HepG2 (cell line): ENCODE results near the gene PTCD3. TPM values are rescaled to one million over a fixed set of nuclear protein-coding genes. Genes with fewer than 3 reads are reported as not detected.

ENCODE experiments used
- ARID2 ChIP-seq: sonication (generic); formaldehyde crosslinking; IDR thresholded peaks from 2 replicates; pipeline ENCODE4 v1.8.1; 2022; ENCODE audit warnings: mild to moderate bottlenecking, missing genetic modification reagents, borderline replicate concordance
- ARNTL ChIP-seq: sonication (generic); formaldehyde crosslinking; IDR thresholded peaks from 2 replicates; pipeline ENCODE4 v1.4.0; 2020; ENCODE audit warnings: mild to moderate bottlenecking, missing genetic modification reagents
- ATF7 ChIP-seq, 2 experiments: fragments of 450-650 bp in 1 of 2; sonication (generic) in 1 of 2; formaldehyde crosslinking in 1 of 2; IDR thresholded peaks; 2 replicates each; pipeline versions ENCODE4 v1.4.0 to v1.6.1; 2016 to 2020; ENCODE audit warnings: antibody characterized with exemption in 1 of 2, mild to moderate bottlenecking in 1 of 2, missing genetic modification reagents in 1 of 2
- ATRX ChIP-seq: sonication (generic); formaldehyde crosslinking; IDR thresholded peaks from 2 replicates; pipeline ENCODE4 v1.4.0; 2020; ENCODE audit warnings: missing genetic modification reagents, borderline replicate concordance
- CBFB ChIP-seq: sonication (generic); formaldehyde crosslinking; IDR thresholded peaks from 2 replicates; pipeline ENCODE4 v1.4.0; 2020; ENCODE audit warnings: missing genetic modification reagents
- E2F2 ChIP-seq: sonication (generic); formaldehyde crosslinking; IDR thresholded peaks from 2 replicates; pipeline ENCODE4 v1.4.0; 2020; ENCODE audit warnings: missing genetic modification reagents, borderline replicate concordance
- GABPB1 ChIP-seq: IDR thresholded peaks from 2 replicates; pipeline ENCODE4 v1.6.1; 2016; ENCODE audit warnings: mild to moderate bottlenecking, missing genetic modification reagents, moderate library complexity, missing compliant biosample characterization
- MIER3 ChIP-seq: IDR thresholded peaks from 2 replicates; pipeline ENCODE4 v1.6.1; 2016; ENCODE audit warnings: missing compliant biosample characterization, borderline replicate concordance
- NCOA1 ChIP-seq: sonication (generic); formaldehyde crosslinking; IDR thresholded peaks from 2 replicates; pipeline ENCODE4 v1.9.0; 2021; ENCODE audit warnings: missing genetic modification reagents
- NFE2L2 ChIP-seq: fragments of 150-350 bp; IDR thresholded peaks from 2 replicates; pipeline ENCODE4 v1.6.1; 2014; ENCODE audit warnings: low read length
- RARG ChIP-seq: sonication (generic); formaldehyde crosslinking; IDR thresholded peaks from 2 replicates; pipeline ENCODE4 v1.4.0; 2020; ENCODE audit warnings: low read depth, mild to moderate bottlenecking, missing genetic modification reagents
- REPIN1 ChIP-seq: sonication (generic); formaldehyde crosslinking; IDR thresholded peaks from 2 replicates; pipeline ENCODE4 v1.8.0; 2022; ENCODE audit warnings: missing genetic modification reagents, low read depth, mild to moderate bottlenecking, borderline replicate concordance
- SALL1 ChIP-seq: sonication (generic); formaldehyde crosslinking; IDR thresholded peaks from 2 replicates; pipeline ENCODE4 v1.8.0; 2022; ENCODE audit warnings: mild to moderate bottlenecking, missing genetic modification reagents
- SAP130 ChIP-seq: IDR thresholded peaks from 2 replicates; pipeline ENCODE4 v1.6.1; 2016; ENCODE audit warnings: low read depth
- SRSF9 ChIP-seq: fragments of 200-400 bp; formaldehyde crosslinking; IDR thresholded peaks from 2 replicates; pipeline ENCODE4 v1.6.1; 2018; ENCODE audit warnings: borderline replicate concordance, mild to moderate bottlenecking, low read depth, low read length; ENCODE audit not compliant: insufficient read depth, poor library complexity, severe bottlenecking
- SRY ChIP-seq: sonication (generic); formaldehyde crosslinking; IDR thresholded peaks from 2 replicates; pipeline ENCODE4 v1.8.0; 2022; ENCODE audit warnings: mild to moderate bottlenecking, missing genetic modification reagents
- TAF15 ChIP-seq: fragments of 200-400 bp; formaldehyde crosslinking; IDR thresholded peaks from one replicate; pipeline ENCODE4 v1.6.1; 2018; ENCODE audit warnings: mild to moderate bottlenecking, low read depth, low read length; ENCODE audit not compliant: poor library complexity, severe bottlenecking
- ZFP36L2 ChIP-seq: sonication (generic); formaldehyde crosslinking; IDR thresholded peaks from 2 replicates; pipeline ENCODE4 v1.4.0; 2020; ENCODE audit warnings: missing genetic modification reagents
- ZFP82 ChIP-seq: sonication (generic); formaldehyde crosslinking; IDR thresholded peaks from 2 replicates; pipeline ENCODE4 v1.5.1; 2020; ENCODE audit warnings: mild to moderate bottlenecking, missing genetic modification reagents, borderline replicate concordance
- ZMYM4 ChIP-seq: sonication (generic); formaldehyde crosslinking; IDR thresholded peaks from 2 replicates; pipeline ENCODE4 v1.8.1; 2023; ENCODE audit warnings: mild to moderate bottlenecking, missing genetic modification reagents
- ZNF317 ChIP-seq: sonication (generic); formaldehyde crosslinking; IDR thresholded peaks from 2 replicates; pipeline ENCODE4 v1.5.0; 2020; ENCODE audit warnings: mild to moderate bottlenecking, missing genetic modification reagents
- ZNF496 ChIP-seq: sonication (generic); formaldehyde crosslinking; IDR thresholded peaks from 2 replicates; pipeline ENCODE4 v1.8.1; 2023; ENCODE audit warnings: mild to moderate bottlenecking, moderate library complexity, missing genetic modification reagents; ENCODE audit not compliant: insufficient replicate concordance
- ZNF616 ChIP-seq: sonication (generic); formaldehyde crosslinking; IDR thresholded peaks from 2 replicates; pipeline ENCODE4 v1.5.0; 2020; ENCODE audit warnings: low read depth, mild to moderate bottlenecking, missing genetic modification reagents
- ZNF678 ChIP-seq: sonication (generic); formaldehyde crosslinking; IDR thresholded peaks from 2 replicates; pipeline ENCODE4 v1.4.0; 2020; ENCODE audit warnings: mild to moderate bottlenecking, missing genetic modification reagents
- ZNF720 ChIP-seq: sonication (generic); formaldehyde crosslinking; IDR thresholded peaks from 2 replicates; pipeline ENCODE4 v1.4.0; 2020; ENCODE audit warnings: missing genetic modification reagents
- ZNF850 ChIP-seq: sonication (generic); formaldehyde crosslinking; conservative IDR thresholded peaks from 2 replicates; pipeline ENCODE4 v1.9.0; 2021; ENCODE audit warnings: mild to moderate bottlenecking, missing genetic modification reagents
- polyA plus RNA-seq, 8 experiments: library from polyadenylated mRNA; depleted of rRNA in 3 of 8; stranded (reverse) in 7 of 8; unstranded in 1 of 8; fragments of >200 nt; fragmentation: Illumina TruSeq in 4 of 8; extraction: Trizol in 4 of 8; gene quantifications; 2 replicates each; pipeline versions ENCODE4 v1.2.1 to v1.2.3, GENCODE V29; 2011 to 2016; ENCODE audit warnings: low read depth in 4 of 8, missing spikeins in 1 of 8, mixed read lengths in 1 of 8; ENCODE audit not compliant: insufficient read depth in 1 of 8
- total RNA-seq, 5 experiments: library from RNA; depleted of rRNA; stranded (reverse); fragments of >200 nt; fragmentation: Illumina TruSeq; extraction: Trizol; gene quantifications; 2 replicates each; pipeline ENCODE4 v1.2.3, GENCODE V29; 2016; ENCODE audit warnings: low read depth in 1 of 5
- TF ChIP-seq, protein P1 (sequence below): sonication (generic); IDR thresholded peaks from 2 replicates; pipeline ENCODE4 v1.6.1; 2016; ENCODE audit warnings: low read depth, borderline replicate concordance
- TF ChIP-seq, protein P2 (sequence below): sonication (generic); formaldehyde crosslinking; IDR thresholded peaks from 2 replicates; pipeline ENCODE4 v1.9.0; 2021; ENCODE audit warnings: missing genetic modification reagents, borderline replicate concordance

PTCD3 gene
- total and polyA plus RNA-seq, 2 of the 13 experiments (the other 11 are each of a cell fraction or from before 2014, with no cell fraction given), result 124 to 309 TPM

DNA sequence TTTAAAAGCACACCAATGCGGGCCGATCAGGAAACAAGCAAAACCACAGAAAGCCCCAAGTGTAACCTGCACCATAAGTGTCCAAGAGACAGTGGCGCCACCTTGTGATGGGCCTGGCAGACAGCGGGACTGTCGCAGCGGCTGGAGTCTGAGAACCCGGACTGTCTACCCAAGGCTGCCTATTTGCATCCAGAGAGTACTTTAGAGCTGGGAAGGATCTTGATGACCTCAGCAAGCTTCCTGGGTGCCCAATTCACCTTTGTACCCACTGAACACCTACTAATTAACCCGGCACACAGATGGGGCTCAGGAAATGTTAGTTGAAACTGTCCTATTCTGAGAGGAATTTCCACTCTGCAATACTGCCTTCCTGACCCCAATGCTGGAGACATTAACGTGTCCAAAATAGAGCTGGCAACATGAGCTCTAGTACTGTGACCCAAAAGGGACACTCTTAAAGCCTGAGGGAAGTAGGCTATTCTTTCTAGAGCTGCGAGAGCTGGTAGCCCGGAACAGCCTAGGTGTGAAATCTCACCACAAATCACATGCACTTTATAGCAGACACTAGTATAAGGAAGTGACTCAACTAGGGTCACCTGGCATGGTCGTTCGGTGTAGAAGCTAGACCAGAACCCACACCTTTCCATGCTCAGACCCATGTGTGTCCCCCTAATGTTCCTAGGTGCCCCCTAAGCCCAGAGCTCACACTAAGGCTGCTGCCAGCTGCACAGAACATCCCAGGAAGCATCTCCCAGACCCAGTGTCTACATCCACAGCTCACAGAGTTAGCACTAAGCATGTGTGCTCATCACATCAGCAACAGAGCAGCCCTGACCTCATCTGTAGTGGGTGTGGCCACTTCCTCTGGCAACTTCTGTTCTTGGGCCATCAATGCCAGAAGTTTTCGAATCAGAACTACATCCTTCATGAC is 25.8 kb upstream of the PTCD3 start (continued):
- no peak for TF ChIP-seq ATF7 (IDR thresholded peaks at IDR 0.05)
- no peak for TF ChIP-seq ATF7 (CRISPR knock-in tag; IDR thresholded peaks at IDR 0.05)
- TF ChIP-seq RARG, result no peak
- TF ChIP-seq ZNF496, result no peak
- TF ChIP-seq ZFP82 (CRISPR knock-in tag), result no peak
- no peak for TF ChIP-seq TAF15
- TF ChIP-seq, protein P1, sequence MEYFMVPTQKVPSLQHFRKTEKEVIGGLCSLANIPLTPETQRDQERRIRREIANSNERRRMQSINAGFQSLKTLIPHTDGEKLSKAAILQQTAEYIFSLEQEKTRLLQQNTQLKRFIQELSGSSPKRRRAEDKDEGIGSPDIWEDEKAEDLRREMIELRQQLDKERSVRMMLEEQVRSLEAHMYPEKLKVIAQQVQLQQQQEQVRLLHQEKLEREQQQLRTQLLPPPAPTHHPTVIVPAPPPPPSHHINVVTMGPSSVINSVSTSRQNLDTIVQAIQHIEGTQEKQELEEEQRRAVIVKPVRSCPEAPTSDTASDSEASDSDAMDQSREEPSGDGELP, result no peak
- no peak for TF ChIP-seq SRY (CRISPR knock-in tag)
- no peak for TF ChIP-seq ZMYM4 (CRISPR knock-in tag)
- no peak for TF ChIP-seq NFE2L2
- no peak for TF ChIP-seq GABPB1 (CRISPR knock-in tag)
- TF ChIP-seq ZNF317, result no peak
- peak; percentile 37; the same call in 1 of the 2 replicates for TF ChIP-seq REPIN1 (CRISPR knock-in tag)
- TF ChIP-seq ZNF720 (CRISPR knock-in tag), result no peak
- TF ChIP-seq NCOA1 (CRISPR knock-in tag), result no peak
- TF ChIP-seq SRSF9, result no peak
- TF ChIP-seq ZNF616 (CRISPR knock-in tag), result no peak
- no peak for TF ChIP-seq ARID2
- TF ChIP-seq ZFP36L2 (CRISPR knock-in tag), result no peak
- peak; percentile 65 for TF ChIP-seq SALL1 (CRISPR knock-in tag)
- no peak; the same call in 1 of the 2 replicates for TF ChIP-seq SAP130
- peak; percentile 55; the same call in 1 of the 2 replicates for TF ChIP-seq E2F2 (CRISPR knock-in tag)
- TF ChIP-seq CBFB, result no peak
- TF ChIP-seq ZNF678 (CRISPR knock-in tag), result no peak
- no peak for TF ChIP-seq ATRX (CRISPR knock-in tag)
- TF ChIP-seq MIER3 (CRISPR knock-in tag), result no peak
- TF ChIP-seq ZNF850 (CRISPR knock-in tag), result no peak
- no peak for TF ChIP-seq ARNTL (CRISPR knock-in tag)
- TF ChIP-seq, protein P2, sequence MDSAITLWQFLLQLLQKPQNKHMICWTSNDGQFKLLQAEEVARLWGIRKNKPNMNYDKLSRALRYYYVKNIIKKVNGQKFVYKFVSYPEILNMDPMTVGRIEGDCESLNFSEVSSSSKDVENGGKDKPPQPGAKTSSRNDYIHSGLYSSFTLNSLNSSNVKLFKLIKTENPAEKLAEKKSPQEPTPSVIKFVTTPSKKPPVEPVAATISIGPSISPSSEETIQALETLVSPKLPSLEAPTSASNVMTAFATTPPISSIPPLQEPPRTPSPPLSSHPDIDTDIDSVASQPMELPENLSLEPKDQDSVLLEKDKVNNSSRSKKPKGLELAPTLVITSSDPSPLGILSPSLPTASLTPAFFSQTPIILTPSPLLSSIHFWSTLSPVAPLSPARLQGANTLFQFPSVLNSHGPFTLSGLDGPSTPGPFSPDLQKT (CRISPR knock-in tag), result no peak
